GM20000 (cell line): ENCODE results near the gene ATP6AP1.

Experiments
- DNase-seq: peaks from one replicate; pipeline ENCODE4 v3.0.0; 2012; ENCODE audit warnings: low spot score
- CTCF ChIP-seq: IDR thresholded peaks from 2 replicates; pipeline ENCODE4 v1.5.1; 2012; ENCODE audit warnings: mild to moderate bottlenecking, control low read depth; ENCODE audit errors: extremely low read depth, missing control alignments

The ATP6AP1 gene

GRCh38 chrX:154441564-154441963 is 13.1 kb downstream of the ATP6AP1 start:
- no peak for TF ChIP-seq CTCF
- DNase-seq: no peak

- DNase-seq: no peak
- no peak for TF ChIP-seq CTCF
Observed at GRCh38 chrX:154441984-154442707, 13.7 kb downstream of the ATP6AP1 start.

GRCh38 chrX:154443479-154443910 is 15.0 kb downstream of the ATP6AP1 start:
- no peak for DNase-seq
- no peak for TF ChIP-seq CTCF

GRCh38 chrX:154443992-154444754 is 15.7 kb downstream of the ATP6AP1 start, which contains the start of gene FAM50A:
Gene FAM50A, plus strand, starts transcription at chrX:154444141. Its CDS starts 95 bp downstream, at chrX:154444236.
- DNase-seq: peak; percentile 94
- TF ChIP-seq CTCF: no peak

- DNase-seq: no peak
- TF ChIP-seq CTCF: no peak
Observed at GRCh38 chrX:154444755-154445246, 16.3 kb downstream of the ATP6AP1 start.

- no peak for DNase-seq
- TF ChIP-seq CTCF: no peak
Observed at GRCh38 chrX:154445776-154446175, 17.3 kb downstream of the ATP6AP1 start.

GRCh38 chrX:154446430-154446829 is 18.0 kb downstream of the ATP6AP1 start:
- TF ChIP-seq CTCF: no peak

More at GRCh38 chrX:154446430-154446829, 18.0 kb downstream of the ATP6AP1 start:
- no peak for DNase-seq
